B cell (primary cell): Measurements from ENCODE around the gene DDOST.

Experiments used
- EZH2 ChIP-seq: IDR thresholded peaks from 2 replicates; pipeline ENCODE4 v1.6.1; 2012; ENCODE audit warnings: borderline replicate concordance, low read depth, mild to moderate bottlenecking, moderate library complexity, low read length; ENCODE audit not compliant: insufficient read depth, poor library complexity, severe bottlenecking
- TF ChIP-seq, protein P1 (sequence below): fragments of 200-600 bp; IDR thresholded peaks from one replicate; pipeline ENCODE4 v1.8.0; 2022; ENCODE audit warnings: antibody characterized with exemption, mild to moderate bottlenecking

DNA sequence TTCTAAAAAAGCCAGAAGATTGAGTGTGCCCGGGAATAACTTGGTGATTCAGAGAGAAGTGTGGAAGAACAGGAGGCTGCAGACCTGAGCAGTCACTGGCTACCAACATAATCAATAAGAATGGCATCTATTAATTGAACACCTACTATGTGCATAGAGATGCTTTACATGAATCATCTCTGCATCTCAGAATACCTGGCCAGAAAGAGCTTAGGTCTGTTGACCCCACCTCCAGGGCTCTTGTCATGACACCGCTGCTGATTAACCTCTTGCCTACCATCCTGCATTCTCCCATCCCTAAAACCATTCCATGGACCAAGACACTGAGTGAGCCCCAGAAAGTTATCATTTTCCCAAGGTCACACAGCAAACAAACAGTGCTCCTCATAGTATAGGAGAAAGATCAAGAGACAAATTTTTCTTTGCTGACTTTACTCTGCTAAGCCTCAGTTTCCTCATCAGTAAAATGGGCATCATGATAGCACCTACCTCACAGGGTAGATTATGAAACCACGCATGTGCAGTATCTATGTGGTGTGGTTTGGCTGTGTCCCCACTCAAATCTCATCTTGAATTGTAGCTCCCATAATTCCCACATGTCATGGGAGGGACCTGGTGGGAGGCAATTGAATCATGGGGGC, 44.2 kb downstream of the DDOST start:
- TF ChIP-seq, protein P1, sequence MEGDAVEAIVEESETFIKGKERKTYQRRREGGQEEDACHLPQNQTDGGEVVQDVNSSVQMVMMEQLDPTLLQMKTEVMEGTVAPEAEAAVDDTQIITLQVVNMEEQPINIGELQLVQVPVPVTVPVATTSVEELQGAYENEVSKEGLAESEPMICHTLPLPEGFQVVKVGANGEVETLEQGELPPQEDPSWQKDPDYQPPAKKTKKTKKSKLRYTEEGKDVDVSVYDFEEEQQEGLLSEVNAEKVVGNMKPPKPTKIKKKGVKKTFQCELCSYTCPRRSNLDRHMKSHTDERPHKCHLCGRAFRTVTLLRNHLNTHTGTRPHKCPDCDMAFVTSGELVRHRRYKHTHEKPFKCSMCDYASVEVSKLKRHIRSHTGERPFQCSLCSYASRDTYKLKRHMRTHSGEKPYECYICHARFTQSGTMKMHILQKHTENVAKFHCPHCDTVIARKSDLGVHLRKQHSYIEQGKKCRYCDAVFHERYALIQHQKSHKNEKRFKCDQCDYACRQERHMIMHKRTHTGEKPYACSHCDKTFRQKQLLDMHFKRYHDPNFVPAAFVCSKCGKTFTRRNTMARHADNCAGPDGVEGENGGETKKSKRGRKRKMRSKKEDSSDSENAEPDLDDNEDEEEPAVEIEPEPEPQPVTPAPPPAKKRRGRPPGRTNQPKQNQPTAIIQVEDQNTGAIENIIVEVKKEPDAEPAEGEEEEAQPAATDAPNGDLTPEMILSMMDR, result no peak
- no peak for TF ChIP-seq EZH2
